ENCODE measurements around the gene NQO2.

GRCh38 chr6:3041147-3041546 is 41.5 kb downstream of the NQO2 start:
- TF ChIP-seq POLR2A (IDR thresholded peaks at IDR 0.05) = no peak
- no peak for TF ChIP-seq CTCF (IDR thresholded peaks at IDR 0.05)

Data from prostate gland (tissue), 2 donors.